Transverse colon (tissue), 4 donors: ENCODE measurements around the gene RTN4RL1.

Experiments used
- CTCF ChIP-seq, 5 experiments: fragments of 200-600 bp in 3 of 5; fragments of 450-650 bp in 2 of 5; sonication (generic) in 3 of 5; IDR thresholded peaks; 1 replicate in 2 of 5; 2 replicates in 3 of 5; pipeline ENCODE4 v1.5.1; 2016 to 2017; ENCODE audit warnings: antibody characterized with exemption in 5 of 5, inconsistent platforms in 3 of 5, mild to moderate bottlenecking in 2 of 5, moderate library complexity in 1 of 5
- POLR2A ChIP-seq: fragments of 450-650 bp; IDR thresholded peaks from one replicate; pipeline ENCODE4 v1.6.1; 2016; ENCODE audit warnings: antibody characterized with exemption, mild to moderate bottlenecking, moderate library complexity
- POLR2AphosphoS5 ChIP-seq, 3 donors: sonication (generic); formaldehyde crosslinking; IDR thresholded peaks; one replicate each; pipeline ENCODE4 v1.6.1; 2016; ENCODE audit warnings: antibody characterized with exemption in 3 of 3

- TF ChIP-seq CTCF (IDR thresholded peaks at IDR 0.05) = no peak
- TF ChIP-seq POLR2A = no peak
- TF ChIP-seq POLR2AphosphoS5 (IDR thresholded peaks at IDR 0.05) = no peak
Measured at GRCh38 chr17:2028234-2028614, 3.1 kb upstream of the RTN4RL1 start.
